ENCODE measurements around the gene KCTD15. TPM values are rescaled to one million over a fixed set of nuclear protein-coding genes. Genes with fewer than 3 reads are reported as not detected.

KCTD15 gene
- total RNA-seq, 4 donors from 2014 or later = 6.7 to 51.0 (median 22.1) TPM

DNA sequence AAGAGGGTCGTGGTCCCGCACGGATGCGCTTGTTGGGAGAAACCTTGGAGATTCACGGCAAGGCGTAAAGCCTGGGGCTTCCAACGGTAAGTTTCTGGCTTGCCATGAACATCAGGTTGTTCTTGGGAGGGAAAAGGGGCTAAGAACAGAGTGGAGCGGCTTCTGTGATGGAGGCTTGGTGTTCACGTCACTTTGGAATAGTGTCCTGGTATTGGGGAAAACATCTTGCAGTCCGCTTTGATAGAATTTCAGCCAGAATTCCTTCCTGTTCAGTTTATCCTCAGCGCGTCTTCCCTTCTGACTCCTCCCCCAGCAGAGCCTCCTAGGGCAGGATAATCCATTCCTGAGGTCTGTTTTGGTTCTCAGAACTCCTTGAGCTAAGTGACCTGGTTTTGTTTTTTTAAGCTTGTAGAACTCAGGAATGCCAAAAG is 2.0 kb downstream of the KCTD15 start:
- H3K9me3 ChIP-seq = no peaks in the 10 kb centered on the region
- H3K27ac ChIP-seq = peak overlapping the region in 3 of 4 donors; percentile 87 to 97 (median 95)
- 38 to 43% methylated on average over 12 of the region's 12 CpGs for WGBS, 2 donors

GRCh38 chr19:33799476-33799875 is 2.8 kb downstream of the KCTD15 start:
- H3K36me3 ChIP-seq = peaks cover 0 to 35% (median 0%) of the 10 kb centered on the region in 3 donors
- 84 to 87% methylated on average over 5 of the region's 5 CpGs for WGBS, 2 donors
- no peaks in the 10 kb centered on the region for H3K27me3 ChIP-seq
- no peak for DNase-seq (ENCODE audit: low spot score in 2 of 2)
- no peak overlapping the region for H3K4me3 ChIP-seq
- peaks cover 0 to 38% (median 7%) of the 10 kb centered on the region in 4 donors for H3K4me1 ChIP-seq
- H3K27ac ChIP-seq = peak overlapping the region in 1 of 4 donors; percentile 97
- no peaks in the 10 kb centered on the region for H3K9me3 ChIP-seq
- no peak for TF ChIP-seq POLR2A (IDR thresholded peaks at IDR 0.05)
- TF ChIP-seq EP300 (IDR thresholded peaks at IDR 0.05) = no peak
- TF ChIP-seq, protein P1, sequence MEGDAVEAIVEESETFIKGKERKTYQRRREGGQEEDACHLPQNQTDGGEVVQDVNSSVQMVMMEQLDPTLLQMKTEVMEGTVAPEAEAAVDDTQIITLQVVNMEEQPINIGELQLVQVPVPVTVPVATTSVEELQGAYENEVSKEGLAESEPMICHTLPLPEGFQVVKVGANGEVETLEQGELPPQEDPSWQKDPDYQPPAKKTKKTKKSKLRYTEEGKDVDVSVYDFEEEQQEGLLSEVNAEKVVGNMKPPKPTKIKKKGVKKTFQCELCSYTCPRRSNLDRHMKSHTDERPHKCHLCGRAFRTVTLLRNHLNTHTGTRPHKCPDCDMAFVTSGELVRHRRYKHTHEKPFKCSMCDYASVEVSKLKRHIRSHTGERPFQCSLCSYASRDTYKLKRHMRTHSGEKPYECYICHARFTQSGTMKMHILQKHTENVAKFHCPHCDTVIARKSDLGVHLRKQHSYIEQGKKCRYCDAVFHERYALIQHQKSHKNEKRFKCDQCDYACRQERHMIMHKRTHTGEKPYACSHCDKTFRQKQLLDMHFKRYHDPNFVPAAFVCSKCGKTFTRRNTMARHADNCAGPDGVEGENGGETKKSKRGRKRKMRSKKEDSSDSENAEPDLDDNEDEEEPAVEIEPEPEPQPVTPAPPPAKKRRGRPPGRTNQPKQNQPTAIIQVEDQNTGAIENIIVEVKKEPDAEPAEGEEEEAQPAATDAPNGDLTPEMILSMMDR (IDR thresholded peaks at IDR 0.05) = no peak

More for the DNA sequence above, 2.0 kb downstream of the KCTD15 start:
- H3K36me3 ChIP-seq = peaks cover 0 to 29% (median 0%) of the 10 kb centered on the region in 3 donors
- no peaks in the 10 kb centered on the region for H3K27me3 ChIP-seq
- TF ChIP-seq POLR2A (IDR thresholded peaks at IDR 0.05) (no peak), EP300 (IDR thresholded peaks at IDR 0.05) (no peak)
- TF ChIP-seq, protein P1 (IDR thresholded peaks at IDR 0.05) = no peak
- H3K4me3 ChIP-seq = peak overlapping the region; percentile 74 to 91 (median 80)
- peaks cover 0 to 36% (median 8%) of the 10 kb centered on the region in 4 donors for H3K4me1 ChIP-seq
- DNase-seq (ENCODE audit: low spot score in 2 of 2) = no peak

DNA sequence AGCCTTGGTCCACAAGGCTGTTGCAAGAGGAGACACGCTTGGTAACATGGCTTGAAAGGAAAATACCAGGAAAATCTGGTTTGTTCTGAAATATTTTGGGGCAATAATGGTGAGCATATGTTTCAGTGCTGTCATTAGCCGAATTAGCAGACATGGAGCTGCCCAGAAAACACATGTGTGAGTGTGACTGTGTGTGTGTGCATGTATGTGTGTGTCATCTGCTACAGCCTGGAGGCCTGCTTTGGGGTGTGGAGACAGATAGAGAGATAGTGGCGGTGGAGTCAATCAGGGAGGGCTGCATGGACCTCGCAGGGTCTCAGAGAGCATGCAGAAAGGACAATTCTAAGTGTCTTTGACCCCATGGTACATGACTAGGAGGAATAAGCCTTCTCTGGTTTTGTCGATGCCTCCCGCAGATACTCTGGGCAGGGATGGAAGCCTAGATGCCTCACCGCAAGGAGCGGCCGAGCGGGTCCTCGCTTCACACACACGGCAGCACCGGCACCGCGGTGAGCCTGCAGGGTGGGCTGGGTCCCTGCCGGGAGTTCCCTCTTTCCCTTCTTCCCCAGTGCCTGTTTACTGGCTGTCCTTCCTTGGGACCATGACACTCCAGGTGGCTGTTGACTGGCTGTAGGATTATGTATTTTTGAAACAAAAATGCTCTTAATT is 3.5 kb downstream of the KCTD15 start:
- 93 to 94% methylated on average over 16 of the region's 16 CpGs for WGBS, 2 donors
- H3K27me3 ChIP-seq = no peaks in the 10 kb centered on the region
- H3K4me3 ChIP-seq = no peak overlapping the region
- H3K4me1 ChIP-seq = peaks cover 0 to 31% (median 5%) of the 10 kb centered on the region in 4 donors
- no peaks in the 10 kb centered on the region for H3K9me3 ChIP-seq
- TF ChIP-seq, protein P1 (IDR thresholded peaks at IDR 0.05) = no peak
- TF ChIP-seq POLR2A (IDR thresholded peaks at IDR 0.05) (no peak), EP300 (IDR thresholded peaks at IDR 0.05) (no peak)
- DNase-seq (ENCODE audit: low spot score in 2 of 2) = no peak
- H3K36me3 ChIP-seq = peaks cover 0 to 42% (median 0%) of the 10 kb centered on the region in 3 donors
- H3K27ac ChIP-seq = no peak overlapping the region

- no peak for TF ChIP-seq EP300 (IDR thresholded peaks at IDR 0.05)
- TF ChIP-seq POLR2A (IDR thresholded peaks at IDR 0.05) = no peak
- TF ChIP-seq, protein P1 (IDR thresholded peaks at IDR 0.05) = no peak
- H3K4me1 ChIP-seq = peaks cover 0 to 30% (median 5%) of the 10 kb centered on the region in 4 donors
Observed at GRCh38 chr19:33801411-33801810, 4.7 kb downstream of the KCTD15 start.

GRCh38 chr19:33802001-33802400 is 5.3 kb downstream of the KCTD15 start:
- H3K9me3 ChIP-seq = no peaks in the 10 kb centered on the region
- WGBS, 2 donors = 78 to 79% methylated on average over 9 to 10 of the region's 10 CpGs
- H3K36me3 ChIP-seq = peaks cover 0 to 60% (median 0%) of the 10 kb centered on the region in 3 donors
- peaks cover 0 to 29% (median 5%) of the 10 kb centered on the region in 4 donors for H3K4me1 ChIP-seq
- H3K27me3 ChIP-seq = no peaks in the 10 kb centered on the region
- TF ChIP-seq EP300 (IDR thresholded peaks at IDR 0.05) (no peak), POLR2A (IDR thresholded peaks at IDR 0.05) (no peak)
- TF ChIP-seq, protein P1 (IDR thresholded peaks at IDR 0.05) = no peak
- H3K27ac ChIP-seq = no peak overlapping the region
- no peak overlapping the region for H3K4me3 ChIP-seq
- DNase-seq (ENCODE audit: low spot score in 2 of 2) = no peak

More at GRCh38 chr19:33801411-33801810, 4.7 kb downstream of the KCTD15 start:
- Histone ChIP-seq H3K9me3 (no peaks in the 10 kb centered on the region), H3K4me3 (no peak overlapping the region), H3K27ac (no peak overlapping the region), H3K27me3 (no peaks in the 10 kb centered on the region), H3K36me3 (peaks cover 0 to 55% (median 0%) of the 10 kb centered on the region in 3 donors)
- WGBS, 2 donors = 91% methylated on average over 5 of the region's 5 CpGs; no CpG with 5 or more reads in 1 of the 2 donors
- no peak for DNase-seq (ENCODE audit: low spot score in 2 of 2)

All from tibial nerve (tissue), 4 donors.